Measurements from ENCODE around the gene PKNOX1.
"Not testable (repeated sequence)": the region's sequence is repeated elsewhere in the genome, so short reads cannot be mapped to it uniquely, and the experiment has no call there.

PKNOX1 gene, protein sequence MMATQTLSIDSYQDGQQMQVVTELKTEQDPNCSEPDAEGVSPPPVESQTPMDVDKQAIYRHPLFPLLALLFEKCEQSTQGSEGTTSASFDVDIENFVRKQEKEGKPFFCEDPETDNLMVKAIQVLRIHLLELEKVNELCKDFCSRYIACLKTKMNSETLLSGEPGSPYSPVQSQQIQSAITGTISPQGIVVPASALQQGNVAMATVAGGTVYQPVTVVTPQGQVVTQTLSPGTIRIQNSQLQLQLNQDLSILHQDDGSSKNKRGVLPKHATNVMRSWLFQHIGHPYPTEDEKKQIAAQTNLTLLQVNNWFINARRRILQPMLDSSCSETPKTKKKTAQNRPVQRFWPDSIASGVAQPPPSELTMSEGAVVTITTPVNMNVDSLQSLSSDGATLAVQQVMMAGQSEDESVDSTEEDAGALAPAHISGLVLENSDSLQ

DNA sequence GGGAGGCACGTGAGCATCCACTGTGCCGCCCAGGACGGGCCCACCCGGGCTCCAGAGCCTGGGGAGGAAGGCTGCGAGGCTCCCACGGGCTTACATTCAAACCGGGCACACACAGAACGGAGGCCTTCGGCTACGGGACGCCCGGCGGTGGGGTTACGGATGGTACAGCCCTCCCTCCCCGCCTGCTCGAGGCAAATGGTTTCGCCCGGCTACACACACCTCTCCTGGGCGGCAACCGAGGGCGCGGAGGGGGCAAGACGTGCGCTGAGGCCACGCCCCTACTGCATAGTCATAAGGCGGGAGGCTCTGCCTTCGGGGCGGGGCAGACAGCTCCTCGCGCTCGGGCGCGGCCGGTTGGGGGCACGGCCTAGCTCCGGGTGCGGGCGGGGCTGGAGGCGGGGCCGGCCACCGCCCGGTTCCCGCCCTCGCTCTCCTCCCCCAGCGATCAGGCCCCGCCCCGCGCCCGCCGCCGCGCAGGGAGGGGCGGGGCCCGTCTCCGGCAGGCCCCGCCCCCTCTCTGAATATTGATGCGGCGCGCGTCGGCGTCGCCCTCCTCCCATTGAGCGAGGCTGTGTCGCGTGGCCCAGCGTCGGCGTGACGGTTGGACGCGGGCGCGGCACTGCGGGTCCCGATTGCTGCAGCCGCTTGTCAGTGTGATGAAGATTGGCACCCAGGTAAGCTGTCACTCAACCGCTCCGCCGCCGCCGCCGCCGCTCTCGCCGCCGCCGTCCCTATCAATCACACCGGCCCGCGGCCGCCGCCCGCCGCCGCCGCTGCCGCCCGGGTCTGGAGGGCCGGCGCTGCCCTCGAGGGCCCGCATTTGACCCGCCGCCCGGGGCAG lies at the start of gene PKNOX1:
Gene PKNOX1, plus strand, starts transcription at position 572 of the 841 bp plus-strand sequence. CDS start 29,820 bp downstream, outside the sequence.
- no peak for TF ChIP-seq Cebpa-rat (IDR thresholded peaks at IDR 0.05)
- Histone ChIP-seq H3K4me1 (peaks cover 23% of the 10 kb centered on the region), H3K9me3 (peaks cover 18% of the 10 kb centered on the region), H3K27ac (peak within 1 kb of the TSS; percentile 92), H3K9ac (peak within 1 kb of the TSS; percentile 93), H3K4me2 (peak within 1 kb of the TSS; percentile 97), H4K20me1 (peaks cover 7% of the 10 kb centered on the region; the same call in 1 of the 2 replicates), H3K36me3 (peaks cover 29% of the 10 kb centered on the region), H3K4me3 (peak within 1 kb of the TSS; percentile 86), H3K27me3 (no peaks in the 10 kb centered on the region)

DNA sequence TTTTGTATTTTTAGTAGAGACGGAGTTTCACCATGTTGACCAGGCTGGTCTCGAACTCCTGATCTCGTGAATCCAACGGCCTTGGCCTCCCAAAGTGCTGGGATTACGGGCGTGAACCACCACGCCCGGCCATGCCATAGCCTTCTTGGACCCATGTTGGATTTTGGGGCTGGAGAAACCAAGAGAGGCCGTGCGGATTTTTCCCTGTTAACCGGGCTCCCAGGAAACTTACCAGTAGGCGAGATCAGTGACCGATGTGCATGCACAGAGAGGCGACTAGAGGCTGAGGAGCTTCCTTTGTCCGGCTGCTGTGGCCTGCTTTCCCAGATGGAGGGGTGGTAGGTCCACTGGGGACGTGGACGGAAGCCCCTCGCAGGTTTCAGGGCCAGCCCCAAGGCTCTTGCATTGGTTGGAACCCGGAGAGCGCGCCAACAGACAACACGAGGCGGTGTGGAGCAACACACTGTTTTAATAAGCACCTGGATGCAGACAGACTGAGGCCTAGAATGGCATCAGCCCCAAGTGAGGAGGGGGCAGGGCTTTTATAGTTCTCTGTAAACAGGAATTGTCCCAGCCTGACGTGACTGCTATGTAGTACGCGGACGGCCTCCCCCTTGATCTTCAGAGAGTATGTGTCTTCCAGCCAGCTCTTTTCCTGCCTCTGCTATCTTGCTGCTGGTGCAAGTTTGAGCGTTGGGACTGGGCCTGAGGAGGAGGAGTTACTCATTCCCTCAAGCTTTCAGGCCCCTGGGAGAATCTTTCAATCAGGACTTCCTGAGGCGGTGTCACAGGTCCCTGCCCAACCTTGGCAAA lies 49.0 kb upstream of the PKNOX1 start, which contains the start of gene ERVH48-1:
Gene ERVH48-1, minus strand, starts transcription at position 517 of the 813 bp plus-strand sequence. CDS start 6,624 bp downstream, outside the sequence.
- H3K4me1 ChIP-seq, result peaks cover 51% of the 10 kb centered on the region
- peaks cover 20% of the 10 kb centered on the region for H3K36me3 ChIP-seq
- peak within 1 kb of the TSS; percentile 57 for H3K9ac ChIP-seq
- H4K20me1 ChIP-seq, result no peaks in the 10 kb centered on the region
- H3K4me3 ChIP-seq, result peak within 1 kb of the TSS; percentile 53
- no peaks in the 10 kb centered on the region for H3K9me3 ChIP-seq
- no peaks in the 10 kb centered on the region for H3K27me3 ChIP-seq
- TF ChIP-seq Cebpa-rat (IDR thresholded peaks at IDR 0.05), result no peak
- H3K27ac ChIP-seq, result peak within 1 kb of the TSS; percentile 87
- H3K4me2 ChIP-seq, result peak within 1 kb of the TSS; percentile 74

DNA sequence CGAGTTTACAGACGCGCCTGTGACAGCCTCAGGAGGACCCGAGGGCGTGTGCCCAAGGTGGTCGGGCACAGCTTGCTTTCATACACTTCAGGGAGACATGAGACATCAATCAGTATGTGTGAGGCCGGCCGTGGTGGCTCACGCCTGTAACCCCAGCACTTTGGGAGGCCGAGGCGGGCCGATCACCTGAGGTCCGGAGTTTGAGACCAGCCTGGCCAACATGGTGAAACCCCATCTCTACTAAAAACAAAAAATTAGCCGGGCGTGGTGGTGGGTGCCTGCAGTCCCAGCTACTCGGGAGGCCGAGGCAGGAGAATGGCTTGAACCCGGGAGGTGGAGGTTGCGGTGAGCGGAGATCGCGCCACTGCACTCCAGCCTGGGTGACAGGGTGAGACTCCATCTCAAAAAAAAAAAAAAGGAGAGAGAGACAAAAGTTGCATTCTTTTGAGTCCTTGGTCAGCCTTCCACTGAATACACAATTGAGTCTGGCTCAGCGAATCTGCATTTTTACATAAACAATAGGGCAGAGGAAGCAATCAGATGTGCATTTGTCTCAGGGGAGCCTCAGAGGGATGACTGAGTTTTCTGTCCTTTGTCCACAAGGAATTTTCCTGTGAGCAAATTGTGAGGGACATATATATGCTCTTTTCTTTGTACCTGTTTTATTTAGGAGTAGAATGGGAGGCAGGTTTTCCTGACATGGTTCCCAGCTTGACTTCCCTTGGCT lies 46.7 kb upstream of the PKNOX1 start:
- not testable (repeated sequence) for H4K20me1 ChIP-seq, H3K4me2 ChIP-seq, H3K27me3 ChIP-seq, H3K9me3 ChIP-seq, H3K4me3 ChIP-seq, H3K9ac ChIP-seq, H3K27ac ChIP-seq, H3K36me3 ChIP-seq
- H3K4me1 ChIP-seq, result peaks cover 58% of the 10 kb centered on the region

DNA sequence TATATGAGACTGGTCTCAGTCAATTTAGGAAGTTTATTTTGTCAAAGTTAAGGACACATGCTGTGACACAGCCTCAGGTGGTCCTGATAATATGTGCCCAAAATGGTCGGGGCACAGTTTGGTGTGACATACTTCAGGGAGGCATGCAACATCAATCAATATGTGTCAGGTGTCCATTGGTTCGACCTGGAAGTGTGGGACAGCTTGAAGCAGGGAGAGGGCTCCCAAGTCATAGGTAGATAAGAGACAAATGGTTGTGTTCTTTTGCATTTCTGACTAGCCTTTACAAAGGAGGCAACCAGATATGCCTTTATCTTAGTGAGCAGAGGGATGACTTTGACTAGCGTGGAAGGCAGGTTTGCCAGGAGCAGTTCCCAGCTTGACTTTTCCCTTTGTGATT lies 44.4 kb upstream of the PKNOX1 start:
- Histone ChIP-seq H3K27ac (no peak overlapping the region), H3K4me1 (peaks cover 38% of the 10 kb centered on the region), H4K20me1 (no peaks in the 10 kb centered on the region), H3K9ac (no peak overlapping the region), H3K36me3 (no peaks in the 10 kb centered on the region), H3K4me3 (no peak overlapping the region), H3K4me2 (no peak overlapping the region), H3K27me3 (no peaks in the 10 kb centered on the region), H3K9me3 (no peaks in the 10 kb centered on the region)
- TF ChIP-seq Cebpa-rat (IDR thresholded peaks at IDR 0.05), result no peak

DNA sequence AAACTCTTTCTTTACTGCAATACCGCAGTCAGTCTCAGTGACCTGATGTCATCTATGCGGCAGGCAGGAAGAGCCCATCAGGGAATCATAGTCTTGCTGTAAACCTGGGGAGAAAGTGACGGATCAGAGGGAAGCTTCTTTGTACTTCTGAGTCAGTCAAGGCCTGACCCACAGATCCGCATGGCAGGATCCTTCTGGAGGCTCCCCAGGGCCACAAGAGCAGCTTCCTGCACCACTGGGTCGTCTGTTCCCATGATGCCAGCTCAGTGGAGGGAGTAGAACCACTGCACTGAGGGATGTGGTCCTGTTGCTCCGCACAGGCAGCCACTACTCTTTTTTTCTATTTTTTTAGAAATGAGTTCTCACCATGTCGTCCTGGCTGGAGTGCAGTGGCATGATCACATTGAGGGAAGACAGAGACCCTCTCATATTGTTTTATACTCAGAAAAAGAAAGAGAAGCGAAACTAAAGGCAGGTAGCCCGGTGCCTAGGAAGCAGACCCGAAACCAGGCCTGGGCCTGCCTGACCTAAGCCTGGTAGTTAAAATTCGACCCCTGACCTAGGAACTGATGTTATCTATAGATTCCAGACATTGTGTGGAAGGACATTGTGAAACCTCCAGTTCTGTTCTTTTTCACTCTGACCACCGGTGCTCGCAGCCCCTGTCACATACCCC lies 42.7 kb upstream of the PKNOX1 start:
- Histone ChIP-seq H3K36me3 (no peaks in the 10 kb centered on the region), H4K20me1 (no peaks in the 10 kb centered on the region), H3K4me1 (peaks cover 20% of the 10 kb centered on the region), H3K4me3 (no peak overlapping the region), H3K27me3 (no peaks in the 10 kb centered on the region), H3K9ac (peak overlapping the region; percentile 35; the same call in 1 of the 2 replicates), H3K9me3 (no peaks in the 10 kb centered on the region), H3K4me2 (peak overlapping the region; percentile 50), H3K27ac (0 out of 2 replicates have a peak overlapping the region, but pooled peaks have one; percentile 13)
- no peak for TF ChIP-seq Cebpa-rat (IDR thresholded peaks at IDR 0.05)

DNA sequence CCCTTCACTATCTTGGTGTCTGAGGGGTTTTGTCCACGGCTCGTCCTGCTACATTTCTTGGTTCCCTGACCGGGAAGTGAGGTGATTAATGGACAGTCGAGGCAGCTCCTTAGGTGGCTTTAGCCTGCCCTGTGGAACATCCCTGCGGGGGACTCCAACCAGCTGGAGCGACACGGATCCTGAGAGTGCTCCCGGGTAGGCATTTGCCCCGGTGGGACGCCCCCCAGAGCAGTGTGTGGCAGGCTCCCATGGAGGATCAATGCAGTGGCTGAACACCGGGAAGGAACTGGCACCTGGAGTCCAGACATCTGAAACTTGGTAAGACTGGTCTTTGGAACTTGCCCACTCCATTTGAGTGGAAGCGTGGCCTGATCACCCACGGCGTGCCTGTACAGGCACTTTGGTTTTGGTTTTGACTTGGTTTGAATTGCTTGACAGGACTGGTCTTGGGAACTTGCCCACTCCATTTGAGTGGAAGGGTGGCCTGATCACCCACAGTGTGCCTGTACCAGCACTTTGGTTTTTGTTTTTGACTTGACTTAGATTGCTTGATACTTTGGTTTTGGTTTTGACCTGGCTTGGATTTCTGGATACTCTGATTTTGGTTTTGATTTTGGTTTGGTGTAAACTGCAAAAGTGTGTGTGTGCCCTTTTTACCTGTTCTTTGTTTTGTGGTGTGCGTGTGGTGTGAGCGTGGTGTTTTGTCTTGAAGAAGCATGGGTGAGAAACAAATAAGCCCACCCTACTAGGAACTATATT lies 41.8 kb upstream of the PKNOX1 start:
- not testable (repeated sequence) for H3K27ac ChIP-seq, H3K4me3 ChIP-seq, H3K36me3 ChIP-seq, H3K27me3 ChIP-seq, H3K9me3 ChIP-seq, H3K4me2 ChIP-seq, H4K20me1 ChIP-seq, H3K9ac ChIP-seq
- peaks cover 21% of the 10 kb centered on the region for H3K4me1 ChIP-seq

DNA sequence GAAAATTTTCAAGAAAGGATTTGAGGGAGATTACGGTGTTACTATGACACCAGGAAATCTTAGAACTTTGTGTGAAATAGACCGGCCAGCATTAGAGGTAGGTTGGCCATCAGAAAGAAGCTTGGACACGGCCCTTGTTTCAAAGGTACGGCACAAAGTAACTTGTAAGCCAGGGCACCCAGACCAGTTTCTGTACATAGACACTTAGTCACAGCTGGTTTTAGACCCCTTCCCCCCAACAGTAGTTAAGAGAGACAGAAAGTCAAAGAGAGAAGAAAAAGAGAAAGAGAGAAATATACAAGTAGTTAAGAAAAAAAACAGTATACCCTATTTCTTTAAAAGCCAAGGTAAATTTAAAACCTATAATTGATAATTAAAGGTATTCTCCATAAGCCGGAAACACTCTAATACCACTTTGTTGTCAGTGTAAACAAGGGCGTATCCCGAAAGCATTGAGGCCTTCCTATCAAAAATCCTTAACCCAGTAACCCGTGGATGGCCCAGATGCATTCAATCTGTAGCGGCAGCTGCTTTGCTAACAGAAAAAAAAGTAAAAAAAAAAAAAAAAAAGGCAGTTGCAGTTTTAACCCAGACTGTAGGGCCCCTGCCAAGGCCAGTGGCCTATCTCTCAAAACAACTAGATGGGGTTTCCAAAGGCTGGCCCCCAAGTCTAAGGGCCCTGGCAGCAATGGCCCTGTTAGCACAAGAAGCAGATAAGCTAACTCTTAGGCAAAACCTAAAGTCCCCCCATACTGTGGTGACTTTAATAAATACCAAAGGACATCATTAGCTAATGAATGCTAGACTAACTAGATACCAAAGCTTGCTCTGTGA lies 41.0 kb upstream of the PKNOX1 start:
- not testable (repeated sequence) for H3K27ac ChIP-seq, H3K4me2 ChIP-seq
- peaks cover 16% of the 10 kb centered on the region; the same call in 1 of the 2 replicates for H3K4me1 ChIP-seq

DNA sequence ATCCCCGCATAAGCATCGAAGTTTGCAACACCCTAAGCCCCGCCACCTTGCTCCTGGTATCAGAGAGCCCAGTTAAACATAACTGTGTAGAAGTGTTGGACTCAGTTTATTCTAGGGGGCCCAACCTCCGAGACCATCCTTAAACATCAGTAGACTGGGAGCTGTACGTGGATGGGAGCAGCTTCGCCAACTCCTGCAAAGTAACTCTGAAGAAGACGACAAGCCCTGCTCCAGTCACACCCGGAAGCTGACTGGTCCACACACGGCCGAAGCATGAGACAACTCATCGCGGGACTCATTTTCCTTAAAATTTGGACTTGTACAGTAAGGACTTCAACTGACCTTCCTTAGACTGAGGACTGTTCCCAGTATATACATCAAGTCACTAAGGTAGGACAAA lies 40.4 kb upstream of the PKNOX1 start:
- not testable (repeated sequence) for H3K4me3 ChIP-seq

More for the DNA sequence above, 41.0 kb upstream of the PKNOX1 start:
- not testable (repeated sequence) for H3K9me3 ChIP-seq, H4K20me1 ChIP-seq, H3K36me3 ChIP-seq, H3K9ac ChIP-seq, H3K27me3 ChIP-seq, H3K4me3 ChIP-seq

DNA sequence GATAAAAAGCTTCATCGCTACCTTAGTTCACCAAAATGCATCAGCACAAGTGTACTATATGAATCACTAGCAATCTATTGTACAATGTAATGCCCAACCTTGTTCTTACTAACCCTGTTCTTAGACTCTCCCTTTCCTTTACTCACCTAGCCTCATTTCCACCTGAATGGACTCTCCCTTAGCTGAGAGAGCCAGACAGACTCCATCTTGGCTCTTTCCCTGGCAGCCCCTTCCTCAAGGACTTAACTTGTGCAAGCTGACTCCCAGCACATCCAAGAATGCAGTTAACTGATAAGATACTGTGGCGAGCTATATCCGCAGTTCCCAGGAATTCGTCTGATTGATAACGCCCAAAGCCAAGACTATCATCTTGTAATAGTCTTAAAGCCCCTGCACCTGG lies 38.0 kb upstream of the PKNOX1 start:
- H3K4me3 ChIP-seq, H3K36me3 ChIP-seq, H3K27ac ChIP-seq, H3K9ac ChIP-seq, H3K9me3 ChIP-seq, H3K27me3 ChIP-seq, H3K4me2 ChIP-seq, H4K20me1 ChIP-seq: not testable (repeated sequence)
- peaks cover 12% of the 10 kb centered on the region; the same call in 1 of the 2 replicates for H3K4me1 ChIP-seq

More for the DNA sequence above, 40.4 kb upstream of the PKNOX1 start:
- not testable (repeated sequence) for H4K20me1 ChIP-seq, H3K4me2 ChIP-seq, H3K27me3 ChIP-seq, H3K36me3 ChIP-seq, H3K9ac ChIP-seq, H3K27ac ChIP-seq, H3K9me3 ChIP-seq
- peaks cover 16% of the 10 kb centered on the region; the same call in 1 of the 2 replicates for H3K4me1 ChIP-seq

DNA sequence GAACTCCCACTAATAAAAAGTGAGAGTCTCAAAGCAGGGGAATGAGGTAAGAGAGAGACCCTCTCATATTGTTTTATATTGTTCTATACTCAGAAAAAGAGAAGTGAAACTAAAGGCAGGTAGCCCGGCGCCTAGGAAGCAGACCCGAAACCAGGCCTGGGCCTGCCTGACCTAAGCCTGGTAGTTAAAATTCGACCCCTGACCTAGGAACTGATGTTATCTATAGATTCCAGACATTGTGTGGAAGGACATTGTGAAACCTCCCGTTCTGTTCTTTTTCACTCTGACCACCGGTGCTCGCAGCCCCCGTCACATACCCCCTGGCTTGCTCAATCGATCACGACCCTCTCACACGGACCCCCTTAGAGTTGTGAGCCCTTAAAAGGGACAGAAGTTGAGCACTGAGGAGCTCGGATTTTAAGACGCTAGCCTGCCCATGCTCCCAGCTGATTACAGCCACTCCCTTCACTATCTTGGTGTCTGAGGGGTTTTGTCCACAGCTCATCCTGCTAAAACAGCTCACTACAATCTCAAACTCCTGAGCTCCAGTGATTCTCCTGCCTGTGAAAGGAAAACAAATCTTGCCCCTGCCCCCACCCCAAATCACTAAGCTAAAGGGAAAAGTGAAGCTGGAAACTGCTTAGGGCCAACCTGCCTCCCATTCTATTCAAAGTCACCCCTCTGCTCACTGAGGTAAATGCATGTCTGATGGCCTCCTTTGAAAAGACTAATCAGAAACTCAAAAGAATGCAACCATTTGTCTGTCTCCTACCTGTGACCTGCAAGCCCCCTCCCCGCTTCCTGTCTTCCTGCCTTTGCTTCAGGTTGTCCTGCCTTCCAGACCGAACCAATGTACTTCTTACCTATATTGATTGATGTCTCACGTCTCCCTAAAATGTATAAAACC lies 37.1 kb upstream of the PKNOX1 start:
- not testable (repeated sequence) for H3K27me3 ChIP-seq, H3K4me2 ChIP-seq, H3K4me3 ChIP-seq, H3K4me1 ChIP-seq, H3K36me3 ChIP-seq, H3K9me3 ChIP-seq, H4K20me1 ChIP-seq, H3K27ac ChIP-seq, H3K9ac ChIP-seq

Data from BLaER1 (cell line).